ENCODE measurements around the gene C3orf70.

DNA sequence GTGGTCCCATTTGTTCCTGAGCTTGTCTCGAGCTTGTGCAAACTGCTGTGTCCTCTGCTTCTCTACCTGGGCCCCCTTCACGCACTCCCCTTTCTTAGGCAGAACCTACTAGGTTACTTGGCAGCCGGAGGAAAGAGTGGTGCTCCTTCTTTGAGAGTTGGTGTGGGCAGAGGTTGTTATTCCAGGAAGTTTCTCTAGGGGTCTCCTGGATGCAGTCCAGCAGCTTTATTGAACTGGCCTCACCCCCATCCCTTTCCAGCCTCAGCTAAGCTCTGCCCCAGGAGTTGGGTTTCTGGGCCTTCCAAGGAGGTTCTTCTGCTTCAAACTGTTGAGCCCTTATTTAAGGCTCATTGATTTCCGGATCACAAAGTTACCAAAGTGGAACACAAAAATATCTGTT is 103.2 kb downstream of the C3orf70 start:
- TF ChIP-seq NRF1 (IDR thresholded peaks at IDR 0.05; ENCODE audit: low read depth, low read length) (no peak), POU5F1 (IDR thresholded peaks at IDR 0.05; ENCODE audit: low read depth, low read length) (no peak), SP4 (IDR thresholded peaks at IDR 0.05; ENCODE audit: low read length) (no peak), CHD2 (IDR thresholded peaks at IDR 0.05; ENCODE audit: low read length) (no peak), EZH2 (IDR thresholded peaks at IDR 0.05; ENCODE audit: low read depth, low read length, severe bottlenecking) (no peak), JUND (IDR thresholded peaks at IDR 0.05; ENCODE audit: low read length) (no peak), JUN (IDR thresholded peaks at IDR 0.05; ENCODE audit: low read depth, low read length) (no peak), POLR2A (IDR thresholded peaks at IDR 0.05; ENCODE audit: control extremely low read depth in 1 of 2, low read depth in 2 of 2, low read length in 2 of 2) (no peak)
- TF ChIP-seq, protein P1, sequence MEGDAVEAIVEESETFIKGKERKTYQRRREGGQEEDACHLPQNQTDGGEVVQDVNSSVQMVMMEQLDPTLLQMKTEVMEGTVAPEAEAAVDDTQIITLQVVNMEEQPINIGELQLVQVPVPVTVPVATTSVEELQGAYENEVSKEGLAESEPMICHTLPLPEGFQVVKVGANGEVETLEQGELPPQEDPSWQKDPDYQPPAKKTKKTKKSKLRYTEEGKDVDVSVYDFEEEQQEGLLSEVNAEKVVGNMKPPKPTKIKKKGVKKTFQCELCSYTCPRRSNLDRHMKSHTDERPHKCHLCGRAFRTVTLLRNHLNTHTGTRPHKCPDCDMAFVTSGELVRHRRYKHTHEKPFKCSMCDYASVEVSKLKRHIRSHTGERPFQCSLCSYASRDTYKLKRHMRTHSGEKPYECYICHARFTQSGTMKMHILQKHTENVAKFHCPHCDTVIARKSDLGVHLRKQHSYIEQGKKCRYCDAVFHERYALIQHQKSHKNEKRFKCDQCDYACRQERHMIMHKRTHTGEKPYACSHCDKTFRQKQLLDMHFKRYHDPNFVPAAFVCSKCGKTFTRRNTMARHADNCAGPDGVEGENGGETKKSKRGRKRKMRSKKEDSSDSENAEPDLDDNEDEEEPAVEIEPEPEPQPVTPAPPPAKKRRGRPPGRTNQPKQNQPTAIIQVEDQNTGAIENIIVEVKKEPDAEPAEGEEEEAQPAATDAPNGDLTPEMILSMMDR (IDR thresholded peaks at IDR 0.05; ENCODE audit: control extremely low read depth in 1 of 3, insufficient read depth in 1 of 3, low read depth in 1 of 3, low read length in 3 of 3): peak in 2 of 3 experiments; percentile 54 to 57; a peak in 3 of 4 replicates
